ENCODE measurements around the gene GIPC1. TPM values are rescaled to one million over a fixed set of nuclear protein-coding genes. Genes with fewer than 3 reads are reported as not detected.
"Not testable (repeated sequence)": the region's sequence is repeated elsewhere in the genome, so short reads cannot be mapped to it uniquely, and the experiment has no call there.

GIPC1 gene
- polyA plus RNA-seq, 1 donor, result 41.1 TPM

- DNase-seq (ENCODE audit: low read depth), result no peak
Observed at GRCh38 chr19:14517840-14518505, 22.0 kb upstream of the GIPC1 start, which contains the start of gene DNAJB1. Gene DNAJB1 (minus strand): TSS chr19:14518397. CDS start chr19:14518349, 48 bp downstream.

DNA sequence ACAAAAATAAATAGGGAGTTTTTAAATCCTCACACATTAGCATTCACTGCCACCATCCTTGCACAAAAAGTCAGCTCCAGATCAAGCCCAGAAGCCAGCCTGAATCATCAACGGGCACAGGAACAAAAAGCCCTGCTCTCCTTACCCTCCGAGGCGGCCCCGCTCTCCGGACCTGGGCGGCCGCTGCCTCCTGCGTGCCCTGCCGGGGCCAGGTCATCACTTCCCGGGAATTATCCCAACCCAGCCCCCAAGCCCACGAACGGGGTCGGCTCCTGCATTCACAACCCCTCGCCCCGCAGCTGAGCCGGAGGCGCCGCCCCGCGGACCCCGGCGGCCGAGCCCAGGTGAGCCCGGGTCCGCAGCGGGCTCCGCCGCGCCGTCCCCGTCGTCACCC, 21.5 kb upstream of the GIPC1 start:
- no peak for DNase-seq (ENCODE audit: low read depth)

GRCh38 chr19:14516746-14517438, 21.0 kb upstream of the GIPC1 start:
- DNase-seq (ENCODE audit: low read depth), result no peak

- no peak for DNase-seq (ENCODE audit: low read depth)
Observed at GRCh38 chr19:14516048-14516534, 20.2 kb upstream of the GIPC1 start.

GRCh38 chr19:14515501-14516047, 19.6 kb upstream of the GIPC1 start:
- no peak for DNase-seq (ENCODE audit: low read depth)

DNA sequence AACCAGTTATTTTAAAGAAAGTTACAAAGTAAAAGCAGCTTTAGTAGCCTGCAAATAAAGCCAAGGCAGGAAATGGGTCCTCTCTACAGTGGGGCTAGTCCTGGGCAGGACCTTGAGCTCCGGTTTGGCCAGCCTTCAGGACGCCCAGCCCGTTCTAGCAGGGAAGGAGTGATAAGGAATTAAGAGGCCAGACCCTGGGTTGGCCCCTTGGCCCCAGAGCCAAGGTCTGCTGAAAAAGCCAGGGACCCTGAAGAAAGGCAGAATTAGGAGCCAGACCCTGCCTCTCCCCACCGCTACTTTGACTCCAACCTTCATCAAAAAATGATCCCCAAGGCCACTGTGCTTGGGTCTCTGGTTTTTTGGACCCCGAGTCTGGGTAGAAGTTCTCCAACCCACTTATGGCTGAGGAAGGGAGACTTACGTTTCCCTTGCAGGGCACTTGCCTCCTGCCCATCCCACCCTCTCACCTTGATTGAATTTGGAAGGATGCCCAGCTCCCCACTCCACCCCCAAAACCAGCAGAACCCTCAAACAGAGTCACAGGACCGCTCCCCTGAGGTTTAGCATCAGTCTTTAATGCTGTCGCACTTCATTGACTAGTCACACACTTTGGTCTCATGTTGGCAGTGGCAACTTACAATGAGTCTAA, 18.4 kb upstream of the GIPC1 start:
- DNase-seq (ENCODE audit: low read depth), result no peak

DNA sequence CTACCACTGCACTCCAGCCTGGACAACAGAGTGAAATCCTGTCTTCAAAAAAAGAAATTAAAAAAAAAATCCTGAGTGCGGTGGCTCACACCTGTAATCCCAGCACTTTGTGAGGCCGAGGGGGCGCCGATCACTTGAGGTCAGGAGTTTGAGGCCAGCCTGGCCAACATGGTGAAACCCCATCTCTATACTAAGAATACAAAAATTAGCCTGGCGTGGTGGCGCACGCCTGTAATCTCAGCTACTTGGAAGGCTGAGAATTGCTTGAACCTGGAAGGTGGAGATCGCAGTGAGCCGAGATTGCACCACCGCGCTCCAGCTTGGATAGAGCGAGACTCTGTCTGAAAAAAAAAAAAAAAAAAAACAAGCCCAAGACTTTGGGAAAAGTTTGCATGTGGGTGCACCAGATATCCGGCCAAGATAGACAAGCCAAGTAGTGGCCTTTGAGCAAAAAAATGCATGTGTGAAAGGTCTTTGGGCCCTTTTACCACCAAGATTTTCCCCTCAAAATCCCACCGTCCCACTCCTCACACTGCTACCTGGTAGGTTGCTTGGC, 16.6 kb upstream of the GIPC1 start:
- DNase-seq (ENCODE audit: low read depth), result no peak

- DNase-seq (ENCODE audit: low read depth), result no peak
Observed at GRCh38 chr19:14511229-14511593, 15.3 kb upstream of the GIPC1 start.

DNA sequence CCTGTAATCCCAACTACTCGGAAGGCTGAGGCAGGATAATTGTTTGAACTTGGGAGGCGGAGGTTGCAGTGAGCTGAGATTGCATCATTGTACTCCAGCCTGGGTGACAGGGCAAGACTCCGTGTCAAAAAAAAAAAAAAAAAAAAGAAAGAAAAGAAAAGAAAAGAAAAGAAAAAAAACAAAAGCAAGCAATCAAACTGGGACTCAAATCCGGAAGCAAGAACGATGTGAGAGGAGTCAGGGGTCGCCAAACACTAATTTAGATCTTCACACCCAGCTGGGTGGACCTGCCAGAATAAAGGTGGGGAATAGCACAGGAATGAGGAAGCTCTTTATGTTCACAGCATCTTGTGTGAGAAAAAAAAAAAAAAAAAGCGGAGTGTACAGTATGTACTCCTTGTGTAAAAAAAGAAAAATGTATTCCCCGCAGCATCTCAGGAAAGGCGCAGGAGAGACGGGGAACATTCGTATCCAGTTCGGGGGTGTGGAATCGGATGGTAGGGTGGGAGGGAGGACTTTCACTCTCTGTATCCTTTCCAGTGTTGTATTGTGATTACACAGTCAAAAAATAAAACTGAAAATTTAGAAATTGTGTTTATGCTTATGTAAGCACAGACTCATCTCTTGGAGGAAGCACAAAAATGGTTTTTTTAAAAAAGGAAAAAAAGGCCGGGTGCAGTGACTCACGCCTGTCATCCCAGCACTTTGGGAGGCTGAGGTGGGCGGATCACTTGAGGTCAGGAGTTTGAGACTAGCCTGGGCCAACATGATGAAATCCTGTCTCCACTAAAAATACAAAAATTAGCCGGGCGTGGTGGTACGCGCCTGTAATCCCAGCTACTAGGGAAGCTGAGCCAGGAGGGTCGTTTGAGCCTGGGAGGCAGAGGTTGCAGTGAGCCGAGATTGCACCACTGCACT, 14.6 kb upstream of the GIPC1 start:
- no peak for DNase-seq (ENCODE audit: low read depth)

DNA sequence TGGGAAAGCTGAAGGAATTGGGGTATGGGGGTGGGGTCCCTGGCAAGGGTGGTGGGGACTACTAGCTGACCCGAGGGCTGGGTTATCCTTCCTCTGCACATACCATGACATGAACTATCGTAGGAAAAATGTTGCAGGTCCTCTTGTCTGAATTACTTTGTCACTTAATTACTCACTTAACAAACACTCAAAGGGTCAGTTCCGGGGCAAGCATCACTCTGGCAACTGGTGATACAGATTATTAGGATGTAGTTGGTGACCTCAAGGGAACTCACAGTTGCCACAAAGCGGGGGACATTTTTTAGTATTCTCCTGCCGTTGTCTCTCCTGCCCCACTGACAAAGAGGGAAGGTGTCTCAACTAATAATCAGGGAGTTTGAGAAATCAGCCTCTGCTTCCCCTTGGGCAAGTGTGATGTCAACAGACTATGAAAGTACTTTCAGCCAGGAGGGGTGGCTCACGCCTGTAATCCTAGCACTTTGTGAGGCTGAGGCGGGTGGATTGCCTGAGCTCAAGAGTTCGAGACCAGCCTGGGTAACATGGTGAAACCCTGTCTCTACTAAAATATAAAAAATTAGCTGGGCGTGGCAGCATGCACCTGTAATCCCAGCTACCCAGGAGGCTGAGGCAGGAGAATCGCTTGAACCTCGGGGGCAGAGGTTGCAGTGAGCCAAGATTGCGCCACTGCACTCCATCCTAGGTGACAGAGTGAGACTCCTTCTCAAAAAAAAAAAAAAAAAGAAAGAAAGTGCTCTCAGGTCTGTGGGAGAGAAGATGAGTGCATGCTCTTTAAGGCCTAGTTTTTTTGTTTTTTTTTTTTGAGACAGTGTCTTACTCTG, 12.0 kb upstream of the GIPC1 start:
- DNase-seq (ENCODE audit: low read depth), result no peak

- DNase-seq (ENCODE audit: low read depth), result no peak
Observed at GRCh38 chr19:14505488-14506239, 9.7 kb upstream of the GIPC1 start.

- not testable (repeated sequence) for DNase-seq (ENCODE audit: low read depth)
Observed at GRCh38 chr19:14504575-14504974, 8.6 kb upstream of the GIPC1 start.

DNA sequence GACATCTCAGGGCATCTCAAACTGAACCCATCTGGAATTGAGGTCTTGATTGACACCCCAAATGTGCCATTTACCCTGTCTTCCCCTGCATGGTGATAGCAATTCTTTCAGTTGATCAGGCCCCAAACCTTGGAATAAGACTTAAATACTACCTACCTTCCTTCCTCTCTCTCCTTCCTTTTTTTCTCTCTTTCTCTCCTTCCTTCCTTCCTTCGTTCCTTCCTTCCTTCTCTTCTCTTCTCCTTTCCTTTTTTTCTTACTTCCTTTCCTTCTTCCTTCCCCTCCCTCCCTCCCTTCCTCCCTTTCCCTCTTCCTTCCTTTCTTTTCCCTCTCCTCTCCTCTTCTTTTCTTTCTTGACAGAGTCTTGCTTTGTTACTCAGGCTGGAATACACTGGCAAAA, 7.4 kb upstream of the GIPC1 start:
- no peak for DNase-seq (ENCODE audit: low read depth)

DNA sequence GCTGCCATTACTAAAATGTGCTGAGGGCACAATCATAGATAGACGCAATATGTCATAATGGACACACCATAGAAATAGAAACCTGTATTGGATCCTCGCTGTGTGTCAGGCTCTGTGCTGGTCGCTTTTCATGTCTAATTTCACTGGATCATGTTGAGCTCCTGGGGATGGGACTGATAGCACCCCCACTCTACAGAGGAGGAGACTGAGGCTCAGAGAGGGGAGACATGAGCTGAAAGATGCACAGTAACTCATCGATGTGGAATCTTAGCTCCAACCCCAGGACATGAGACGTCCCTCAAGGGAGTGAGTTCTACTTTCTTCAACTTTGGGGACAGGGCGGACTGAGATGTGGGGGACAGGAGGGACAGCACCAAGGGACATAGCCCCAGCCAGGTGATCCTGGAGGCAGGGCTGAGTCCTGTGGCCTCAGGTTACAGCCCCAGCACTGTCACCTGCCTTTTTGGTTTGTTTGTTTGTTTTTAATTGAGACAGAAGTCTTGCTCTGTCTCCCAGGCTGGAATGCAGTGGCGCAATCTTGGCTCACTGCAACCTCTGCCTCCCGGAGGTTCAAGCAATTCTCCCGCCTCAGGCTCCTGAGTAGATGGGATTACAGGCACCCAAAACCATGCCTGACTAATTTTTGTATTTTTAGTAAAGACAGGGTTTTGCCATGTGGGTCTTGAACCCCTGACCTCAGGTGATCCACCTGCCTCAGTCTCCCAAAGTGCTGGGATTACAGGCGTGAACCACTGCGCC, 6.6 kb upstream of the GIPC1 start:
- DNase-seq (ENCODE audit: low read depth), result no peak

DNA sequence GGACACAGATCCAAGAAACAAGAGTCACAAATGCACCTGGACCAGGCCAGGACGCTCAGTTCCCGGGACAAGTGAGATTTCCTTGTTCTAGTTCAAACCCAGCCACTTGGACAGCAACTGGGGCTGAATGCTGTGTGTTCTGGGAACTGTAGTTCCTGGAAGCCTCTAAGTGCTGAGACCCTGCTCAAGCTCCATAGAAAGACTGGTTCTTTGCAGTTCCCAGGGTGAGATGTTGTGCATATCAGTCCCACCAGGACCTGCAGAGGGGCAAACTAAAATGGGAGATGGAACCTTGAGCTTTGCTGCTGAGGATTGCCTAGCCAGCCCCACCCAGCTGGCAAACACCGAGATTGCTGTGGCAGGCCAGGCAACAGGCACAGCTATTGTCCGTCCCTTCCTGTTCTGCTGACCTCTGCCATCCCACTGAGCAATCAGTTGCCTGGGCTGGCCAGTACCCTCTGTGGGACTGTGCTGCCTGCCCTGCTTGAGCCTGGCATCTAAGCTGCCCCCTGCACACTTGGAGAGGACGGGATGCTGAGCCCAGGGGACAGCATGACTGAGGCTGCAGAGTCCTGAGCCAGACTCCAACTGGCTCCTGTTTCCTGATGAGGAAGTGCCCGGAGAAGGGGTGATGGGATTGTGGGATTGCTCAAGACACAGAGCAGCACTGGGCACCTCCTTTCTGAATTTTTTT, 1.4 kb upstream of the GIPC1 start:
- no peak for DNase-seq (ENCODE audit: low read depth)

DNA sequence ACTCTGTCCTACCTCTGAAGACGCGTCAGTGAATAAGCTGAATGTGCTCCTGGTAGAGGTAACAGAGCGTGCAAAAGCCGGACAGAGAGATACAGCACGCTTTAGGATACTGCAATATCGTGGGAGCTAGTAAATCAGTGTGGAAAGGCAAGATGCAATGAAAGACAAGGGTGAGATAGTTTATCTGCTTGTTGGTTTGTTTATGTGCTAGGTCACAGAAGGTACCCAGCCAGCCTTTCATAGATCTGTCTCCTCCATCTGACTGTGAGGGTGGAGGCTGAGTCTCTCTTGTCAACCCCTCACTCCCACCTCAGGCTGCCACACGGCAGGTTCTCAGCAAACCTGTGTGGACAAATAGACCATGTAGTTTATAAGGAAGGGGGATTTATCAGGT, 904 bp upstream of the GIPC1 start:
- no peak for DNase-seq (ENCODE audit: low read depth)

- DNase-seq (ENCODE audit: low read depth), result no peak
Observed at GRCh38 chr19:14495672-14496028, 277 bp downstream of the GIPC1 start.

All from forelimb muscle (tissue), 1 donor.